Tibial nerve (tissue), 4 donors: Measurements from ENCODE around the gene DAND5. TPM values are rescaled to one million over a fixed set of nuclear protein-coding genes. Genes with fewer than 3 reads are reported as not detected.

Experiments used
- DNase-seq, 2 donors: peaks; one replicate each; pipeline ENCODE4 v3.0.0-alpha.2; 2019; ENCODE audit warnings: low spot score in 2 of 2
- H3K27ac ChIP-seq, 4 donors: fragments of 200-600 bp; sonication (generic) in 3 of 4; one replicate each; pipeline ENCODE4 v1.5.1; 2017 to 2019; ENCODE audit warnings: mild to moderate bottlenecking in 1 of 4
- H3K27me3 ChIP-seq, 2 donors: fragments of 200-600 bp; sonication (generic) in 1 of 2; one replicate each; pipeline versions ENCODE4 v1.5.1 to v1.6.0; 2017 to 2019
- H3K36me3 ChIP-seq, 3 donors: fragments of 200-600 bp; sonication (generic); one replicate each; pipeline ENCODE4 v1.5.1; 2018 to 2019
- H3K4me1 ChIP-seq, 4 donors: fragments of 200-600 bp; sonication (generic) in 3 of 4; one replicate each; pipeline ENCODE4 v1.5.1; 2017 to 2019
- H3K4me3 ChIP-seq, 4 donors: fragments of 200-600 bp; sonication (generic) in 3 of 4; one replicate each; pipeline ENCODE4 v1.5.1; 2017 to 2019; ENCODE audit warnings: mild to moderate bottlenecking in 1 of 4, moderate library complexity in 1 of 4
- H3K9me3 ChIP-seq, 4 donors: fragments of 200-600 bp; sonication (generic) in 3 of 4; one replicate each; pipeline ENCODE4 v1.5.1; 2017 to 2019
- EP300 ChIP-seq, 2 donors: sonication (generic); formaldehyde crosslinking; IDR thresholded peaks; one replicate each; pipeline ENCODE4 v1.6.1; 2017; ENCODE audit warnings: antibody characterized with exemption in 2 of 2, mild to moderate bottlenecking in 1 of 2
- POLR2A ChIP-seq, 2 donors: fragments of 450-650 bp; IDR thresholded peaks; one replicate each; pipeline ENCODE4 v1.6.1; 2017; ENCODE audit warnings: antibody characterized with exemption in 2 of 2, mild to moderate bottlenecking in 2 of 2, moderate library complexity in 2 of 2
- WGBS, 2 donors: methylation state at CpG; one replicate each; pipeline ENCODE4 v1.1.5; 2018; 5-methylcytosine and 5-hydroxymethylcytosine counted together
- total RNA-seq, 4 donors: library from RNA; depleted of rRNA; stranded (reverse); fragments of >200 nt; gene quantifications; one replicate each; pipeline ENCODE4 v1.1.0, GENCODE V29; 2016
- TF ChIP-seq, protein P1 (sequence below), 5 experiments: fragments of 200-600 bp in 3 of 5; fragments of 450-650 bp in 2 of 5; sonication (generic) in 3 of 5; IDR thresholded peaks; one replicate each; pipeline ENCODE4 v1.5.1; 2016 to 2019; ENCODE audit warnings: antibody characterized with exemption in 5 of 5, mild to moderate bottlenecking in 3 of 5, moderate library complexity in 2 of 5

Gene DAND5
- total RNA-seq, 4 donors from 2014 or later, result not detected

DNA sequence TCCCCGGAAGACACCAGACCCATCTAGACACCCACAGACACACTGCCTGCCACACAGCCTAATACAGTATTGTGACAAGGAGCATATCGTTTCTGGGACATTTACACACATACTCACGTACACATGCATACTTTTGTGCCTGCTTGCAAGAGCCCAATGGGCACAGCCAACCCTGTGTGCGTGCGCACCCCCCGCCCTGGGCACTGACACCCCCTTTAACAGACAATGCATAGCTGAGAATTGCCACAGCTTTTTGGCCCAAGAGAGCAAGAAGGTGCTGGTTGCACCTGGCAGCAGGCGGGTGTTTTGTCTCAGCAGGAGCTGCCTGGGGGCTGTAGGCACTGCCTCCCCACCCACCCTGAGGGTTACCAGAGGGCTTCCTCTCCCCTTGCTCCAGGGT, 24.2 kb downstream of the DAND5 start:
- TF ChIP-seq EP300 (IDR thresholded peaks at IDR 0.05), result no peak
- TF ChIP-seq, protein P1, sequence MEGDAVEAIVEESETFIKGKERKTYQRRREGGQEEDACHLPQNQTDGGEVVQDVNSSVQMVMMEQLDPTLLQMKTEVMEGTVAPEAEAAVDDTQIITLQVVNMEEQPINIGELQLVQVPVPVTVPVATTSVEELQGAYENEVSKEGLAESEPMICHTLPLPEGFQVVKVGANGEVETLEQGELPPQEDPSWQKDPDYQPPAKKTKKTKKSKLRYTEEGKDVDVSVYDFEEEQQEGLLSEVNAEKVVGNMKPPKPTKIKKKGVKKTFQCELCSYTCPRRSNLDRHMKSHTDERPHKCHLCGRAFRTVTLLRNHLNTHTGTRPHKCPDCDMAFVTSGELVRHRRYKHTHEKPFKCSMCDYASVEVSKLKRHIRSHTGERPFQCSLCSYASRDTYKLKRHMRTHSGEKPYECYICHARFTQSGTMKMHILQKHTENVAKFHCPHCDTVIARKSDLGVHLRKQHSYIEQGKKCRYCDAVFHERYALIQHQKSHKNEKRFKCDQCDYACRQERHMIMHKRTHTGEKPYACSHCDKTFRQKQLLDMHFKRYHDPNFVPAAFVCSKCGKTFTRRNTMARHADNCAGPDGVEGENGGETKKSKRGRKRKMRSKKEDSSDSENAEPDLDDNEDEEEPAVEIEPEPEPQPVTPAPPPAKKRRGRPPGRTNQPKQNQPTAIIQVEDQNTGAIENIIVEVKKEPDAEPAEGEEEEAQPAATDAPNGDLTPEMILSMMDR (IDR thresholded peaks at IDR 0.05), result no peak
- TF ChIP-seq POLR2A (IDR thresholded peaks at IDR 0.05), result no peak
- H3K27ac ChIP-seq, result no peak overlapping the region
- 77 to 83% methylated on average over 7 of the region's 7 CpGs for WGBS, 2 donors

DNA sequence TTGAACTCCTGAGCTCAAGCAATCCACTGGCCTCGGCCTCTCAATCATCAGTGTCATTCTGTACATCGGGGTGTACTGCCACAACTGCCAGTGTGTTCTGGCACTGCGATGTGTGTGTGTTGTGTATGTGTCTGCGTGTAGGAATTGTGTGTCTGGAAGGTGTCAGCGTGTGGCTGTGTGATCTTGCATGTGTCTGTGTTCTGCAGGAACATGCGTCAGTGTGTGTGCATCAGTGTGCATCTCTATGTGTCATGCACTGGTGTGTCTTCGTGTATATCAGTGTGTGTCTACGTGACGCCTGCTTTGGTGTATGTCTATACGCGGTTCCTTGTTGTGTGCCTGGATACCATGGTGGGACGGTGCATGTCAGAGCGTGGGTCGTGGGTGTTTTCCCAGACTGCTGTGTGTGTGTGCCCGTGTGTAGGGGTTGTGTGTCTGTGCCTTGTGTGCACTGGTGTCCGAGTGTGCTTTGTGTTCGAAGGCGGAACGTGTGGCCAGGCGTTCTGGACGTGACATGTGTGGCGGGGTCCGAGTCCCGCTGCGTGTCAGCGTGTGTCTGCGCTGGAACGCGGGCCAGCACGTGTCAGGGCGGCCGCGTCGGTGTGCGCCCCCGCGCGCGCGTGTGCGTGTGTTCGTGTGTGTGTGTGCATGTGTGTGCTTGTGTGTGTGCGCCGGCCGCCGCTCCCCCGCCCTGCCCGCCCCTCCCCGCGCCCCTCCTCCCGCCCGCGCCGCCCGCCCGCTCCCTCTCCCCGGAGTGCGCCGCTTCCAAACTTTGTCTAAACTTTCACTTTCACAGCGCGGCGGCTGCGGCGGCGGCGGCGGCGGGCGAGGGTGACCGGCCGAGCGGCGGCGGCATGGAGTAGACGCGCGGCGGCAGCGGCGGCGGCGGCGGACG, 25.6 kb downstream of the DAND5 start, which contains the start of gene NFIX:
NFIX (plus strand) TSS at position 775 of the 895 bp plus-strand sequence. CDS start 363 bp downstream, outside the sequence.
- no peaks in the 10 kb centered on the region for H3K36me3 ChIP-seq
- peak within 1 kb of the TSS; percentile 57 to 80 (median 71) for H3K4me3 ChIP-seq
- no peaks in the 10 kb centered on the region for H3K9me3 ChIP-seq
- WGBS, 2 donors, result 14 to 43% methylated on average over 17 to 51 of the region's 84 CpGs
- peak within 1 kb of the TSS; percentile 77 to 93 (median 84) for H3K27ac ChIP-seq
- H3K27me3 ChIP-seq, result no peaks in the 10 kb centered on the region
- DNase-seq, result peak; percentile 56 to 63
- peaks cover 0 to 35% (median 13%) of the 10 kb centered on the region in 4 donors for H3K4me1 ChIP-seq
- peak in 1 of 2 donors; percentile 48 for TF ChIP-seq EP300 (IDR thresholded peaks at IDR 0.05)
- TF ChIP-seq, protein P1 (IDR thresholded peaks at IDR 0.05), result no peak

More for the DNA sequence above, 24.2 kb downstream of the DAND5 start:
- no peaks in the 10 kb centered on the region for H3K9me3 ChIP-seq
- no peaks in the 10 kb centered on the region for H3K36me3 ChIP-seq
- no peak for DNase-seq
- peaks cover 0 to 27% (median 13%) of the 10 kb centered on the region in 4 donors for H3K4me1 ChIP-seq
- no peak overlapping the region for H3K4me3 ChIP-seq
- H3K27me3 ChIP-seq, result no peaks in the 10 kb centered on the region

DNA sequence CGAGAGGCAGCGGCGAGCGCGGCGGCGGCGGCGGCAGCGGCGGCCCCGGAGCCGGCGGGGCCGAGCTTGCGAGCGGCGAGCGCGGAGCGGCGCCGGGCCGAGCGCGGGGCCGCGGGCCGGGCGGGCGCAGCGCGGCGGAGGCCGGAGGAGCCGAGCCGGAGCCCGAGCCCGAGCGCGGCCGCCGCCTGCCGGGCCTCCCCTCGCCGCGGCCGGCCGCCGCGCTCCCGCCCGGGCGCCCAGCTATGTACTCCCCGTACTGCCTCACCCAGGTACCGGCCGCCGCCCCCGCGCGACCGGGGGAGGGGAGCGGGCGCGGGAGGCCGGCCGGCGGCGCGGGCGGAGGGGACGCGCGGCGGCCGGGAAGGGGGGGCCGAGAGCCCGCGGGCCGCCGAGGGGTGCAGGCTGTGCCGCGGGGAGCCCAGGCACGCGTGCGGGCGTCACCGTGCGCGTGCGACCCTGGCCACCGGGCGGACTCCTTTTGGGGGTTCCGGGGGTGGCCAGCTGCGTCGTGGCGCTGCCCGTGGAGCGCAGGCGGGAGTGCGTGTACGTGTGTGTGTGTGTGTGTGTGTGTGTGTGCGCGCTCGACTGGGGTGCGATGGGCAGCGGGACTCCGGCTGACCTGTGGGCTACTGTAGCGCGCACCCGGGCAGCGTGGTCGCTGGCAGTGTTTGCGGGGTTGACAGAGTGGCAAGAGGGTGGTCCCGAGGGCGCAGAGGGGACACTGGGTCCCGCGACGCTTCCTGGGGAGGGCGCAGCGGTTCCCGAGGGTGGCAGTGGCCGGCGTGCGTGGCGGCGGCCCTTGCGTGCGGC, 26.4 kb downstream of the DAND5 start:
- H3K36me3 ChIP-seq, result no peaks in the 10 kb centered on the region
- DNase-seq, result peak in 1 of 2 donors; percentile 24
- peaks cover 0 to 43% (median 13%) of the 10 kb centered on the region in 4 donors for H3K4me1 ChIP-seq
- no peaks in the 10 kb centered on the region for H3K9me3 ChIP-seq
- no peak for TF ChIP-seq POLR2A (IDR thresholded peaks at IDR 0.05)
- TF ChIP-seq, protein P1 (IDR thresholded peaks at IDR 0.05), result peak in 1 of 5 experiments; percentile 24
- peak in 1 of 2 donors; percentile 10 for TF ChIP-seq EP300 (IDR thresholded peaks at IDR 0.05)
- WGBS, 2 donors, result 0 to 2% methylated on average over 33 to 53 of the region's 129 CpGs
- no peaks in the 10 kb centered on the region for H3K27me3 ChIP-seq
- H3K4me3 ChIP-seq, result peak overlapping the region; percentile 57 to 80 (median 71)
- peak overlapping the region; percentile 77 to 93 (median 84) for H3K27ac ChIP-seq

DNA sequence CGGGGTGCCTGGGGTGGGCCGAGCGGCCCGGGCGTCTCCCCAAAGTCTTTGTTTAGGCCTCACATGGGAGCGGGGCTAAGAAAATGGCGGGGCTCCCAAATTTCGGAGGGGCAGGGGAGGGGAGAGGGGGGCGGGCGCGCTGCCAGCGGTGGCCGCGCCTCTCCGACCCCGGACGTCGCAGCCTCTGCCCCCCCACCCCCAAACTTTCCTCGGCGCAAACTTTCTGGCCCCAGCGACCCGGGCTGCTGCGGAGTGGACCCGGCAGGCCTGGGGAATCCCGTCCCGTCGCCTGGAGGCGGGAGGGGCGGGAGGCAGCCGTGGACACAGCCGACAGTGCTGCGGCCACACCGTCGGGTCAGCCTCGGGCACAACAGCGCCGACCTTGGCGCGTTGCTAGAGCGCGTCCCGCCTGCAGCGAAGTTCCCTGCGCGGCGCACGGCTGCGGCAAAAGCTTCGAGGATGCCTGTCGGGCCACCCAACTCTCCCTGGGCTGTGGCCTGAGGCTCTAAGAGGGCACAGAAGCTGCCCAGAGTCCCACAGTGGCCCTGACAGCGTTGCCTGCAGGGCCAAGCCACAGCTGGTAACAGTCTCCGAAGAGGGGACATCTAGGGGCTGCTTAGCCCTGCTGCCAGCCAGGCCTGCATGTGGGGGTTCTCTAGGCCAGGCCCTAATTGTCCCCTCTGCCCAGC, 27.2 kb downstream of the DAND5 start:
- TF ChIP-seq EP300 (IDR thresholded peaks at IDR 0.05), result peak in 1 of 2 donors; percentile 4
- TF ChIP-seq, protein P1 (IDR thresholded peaks at IDR 0.05), result no peak
- H3K27me3 ChIP-seq, result no peaks in the 10 kb centered on the region
- peak overlapping the region; percentile 57 to 80 (median 71) for H3K4me3 ChIP-seq
- no peaks in the 10 kb centered on the region for H3K9me3 ChIP-seq
- H3K36me3 ChIP-seq, result no peaks in the 10 kb centered on the region
- DNase-seq, result peak in 1 of 2 donors; percentile 6
- H3K27ac ChIP-seq, result peak overlapping the region; percentile 77 to 93 (median 84)
- peaks cover 0 to 51% (median 15%) of the 10 kb centered on the region in 4 donors for H3K4me1 ChIP-seq
- WGBS, 2 donors, result 4 to 9% methylated on average over 8 to 49 of the region's 52 CpGs
